Loucy (cell line): Measurements from ENCODE around the gene ACTA2.

Experiments
- H2AFZ ChIP-seq: fragments of 200-600 bp; sonication (generic); 2 replicates; pipeline ENCODE4 v1.6.0; 2016; ENCODE audit warnings: antibody characterized with exemption, mild to moderate bottlenecking, low read length, moderate library complexity
- H3F3A ChIP-seq: fragments of 200-600 bp; 2 replicates; pipeline ENCODE4 v1.6.0; 2016; ENCODE audit warnings: antibody characterized with exemption, low read depth, mild to moderate bottlenecking
- H3K27me3 ChIP-seq: fragments of 200-600 bp; sonication (generic); 2 replicates; pipeline ENCODE4 v1.6.1; 2014; ENCODE audit warnings: low read length, mild to moderate bottlenecking; ENCODE audit not compliant: insufficient read depth, poor library complexity, severe bottlenecking
- H3K36me3 ChIP-seq: fragments of 200-600 bp; sonication (generic); 2 replicates; pipeline ENCODE4 v1.6.1; 2016; ENCODE audit warnings: low read length; ENCODE audit not compliant: insufficient read depth
- H3K4me1 ChIP-seq: fragments of 200-600 bp; sonication (generic); 2 replicates; pipeline ENCODE4 v1.5.1; 2014; ENCODE audit warnings: low read length, mild to moderate bottlenecking; ENCODE audit not compliant: insufficient read depth, poor library complexity, severe bottlenecking
- H3K4me2 ChIP-seq: fragments of 200-600 bp; sonication (generic); 2 replicates; pipeline ENCODE4 v1.6.0; 2014; ENCODE audit warnings: antibody characterized with exemption, low read length, low read depth, mild to moderate bottlenecking; ENCODE audit not compliant: poor library complexity, severe bottlenecking
- H3K4me3 ChIP-seq: fragments of 200-600 bp; sonication (generic); 2 replicates; pipeline ENCODE4 v1.5.1; 2014; ENCODE audit warnings: low read length, mild to moderate bottlenecking, mixed read lengths; ENCODE audit not compliant: poor library complexity, severe bottlenecking
- H3K79me2 ChIP-seq: fragments of 200-600 bp; sonication (generic); 2 replicates; pipeline ENCODE4 v1.6.1; 2014; ENCODE audit warnings: low read length; ENCODE audit not compliant: insufficient read depth
- H3K9ac ChIP-seq: fragments of 200-600 bp; sonication (generic); 2 replicates; pipeline ENCODE4 v1.6.0; 2014; ENCODE audit warnings: mild to moderate bottlenecking, low read depth, low read length, moderate library complexity; ENCODE audit not compliant: poor library complexity, severe bottlenecking
- H3K9me2 ChIP-seq: fragments of 200-600 bp; sonication (generic); replicated peaks from 2 replicates; pipeline ENCODE4 v1.6.1; 2016; ENCODE audit warnings: low read depth, low read length, mixed read lengths
- H3K9me3 ChIP-seq: fragments of 200-600 bp; sonication (generic); 2 replicates; pipeline ENCODE4 v1.6.1; 2014; ENCODE audit warnings: mild to moderate bottlenecking, antibody characterized with exemption, low read length, low read depth; ENCODE audit not compliant: insufficient read depth
- H4K20me1 ChIP-seq: fragments of 200-600 bp; sonication (generic); 2 replicates; pipeline ENCODE4 v1.6.0; 2014; ENCODE audit warnings: antibody characterized with exemption, low read length, mild to moderate bottlenecking; ENCODE audit not compliant: insufficient read depth, poor library complexity, severe bottlenecking
- EZH2phosphoT487 ChIP-seq: fragments of 200-600 bp; IDR thresholded peaks from 2 replicates; pipeline ENCODE4 v1.6.1; 2018; ENCODE audit warnings: antibody characterized with exemption, mild to moderate bottlenecking, moderate library complexity, borderline replicate concordance
- TF ChIP-seq, protein P1 (sequence below): fragments of 200-600 bp; sonication (generic); conservative IDR thresholded peaks from 2 replicates; pipeline ENCODE4 v1.5.1; 2014; ENCODE audit warnings: mild to moderate bottlenecking, antibody characterized with exemption, low read length

ACTA2 gene

DNA sequence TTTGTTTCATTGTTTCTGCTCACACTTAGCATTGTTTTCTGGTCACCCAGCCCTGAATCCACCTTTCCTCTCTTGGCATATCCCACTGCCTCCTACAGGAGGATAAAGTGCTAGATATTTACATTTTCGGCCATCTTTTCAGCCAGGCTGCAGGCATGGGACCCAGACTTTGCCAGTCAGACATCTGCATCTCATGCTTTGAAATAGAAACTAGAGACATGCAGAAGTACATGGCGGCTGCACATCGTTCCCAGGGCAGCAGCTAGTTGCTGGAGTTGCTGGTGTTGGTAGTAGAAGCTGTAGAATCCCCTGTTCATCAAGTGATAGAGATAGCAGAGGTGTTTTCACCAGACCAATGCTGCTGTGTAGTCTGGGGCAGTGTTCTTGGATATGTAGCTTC lies 53.8 kb downstream of the ACTA2 start:
- H3K27me3 ChIP-seq, result no peaks in the 10 kb centered on the region
- H4K20me1 ChIP-seq, result peaks cover 62% of the 10 kb centered on the region
- TF ChIP-seq, protein P1, sequence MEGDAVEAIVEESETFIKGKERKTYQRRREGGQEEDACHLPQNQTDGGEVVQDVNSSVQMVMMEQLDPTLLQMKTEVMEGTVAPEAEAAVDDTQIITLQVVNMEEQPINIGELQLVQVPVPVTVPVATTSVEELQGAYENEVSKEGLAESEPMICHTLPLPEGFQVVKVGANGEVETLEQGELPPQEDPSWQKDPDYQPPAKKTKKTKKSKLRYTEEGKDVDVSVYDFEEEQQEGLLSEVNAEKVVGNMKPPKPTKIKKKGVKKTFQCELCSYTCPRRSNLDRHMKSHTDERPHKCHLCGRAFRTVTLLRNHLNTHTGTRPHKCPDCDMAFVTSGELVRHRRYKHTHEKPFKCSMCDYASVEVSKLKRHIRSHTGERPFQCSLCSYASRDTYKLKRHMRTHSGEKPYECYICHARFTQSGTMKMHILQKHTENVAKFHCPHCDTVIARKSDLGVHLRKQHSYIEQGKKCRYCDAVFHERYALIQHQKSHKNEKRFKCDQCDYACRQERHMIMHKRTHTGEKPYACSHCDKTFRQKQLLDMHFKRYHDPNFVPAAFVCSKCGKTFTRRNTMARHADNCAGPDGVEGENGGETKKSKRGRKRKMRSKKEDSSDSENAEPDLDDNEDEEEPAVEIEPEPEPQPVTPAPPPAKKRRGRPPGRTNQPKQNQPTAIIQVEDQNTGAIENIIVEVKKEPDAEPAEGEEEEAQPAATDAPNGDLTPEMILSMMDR, result no peak
- TF ChIP-seq EZH2phosphoT487, result no peak
- no peak overlapping the region for H3K9ac ChIP-seq
- no peaks in the 10 kb centered on the region for H3K9me3 ChIP-seq
- 0 out of 2 replicates have a peak, but pooled peaks cover 4% of the 10 kb centered on the region for H3F3A ChIP-seq
- peaks cover 62% of the 10 kb centered on the region; the same call in 1 of the 2 replicates for H3K36me3 ChIP-seq
- peaks cover 64% of the 10 kb centered on the region for H3K79me2 ChIP-seq
- H3K4me1 ChIP-seq, result peaks cover 38% of the 10 kb centered on the region
- H3K9me2 ChIP-seq, result no peaks in the 10 kb centered on the region
- no peak overlapping the region for H2AFZ ChIP-seq
- no peak overlapping the region for H3K4me2 ChIP-seq
- H3K4me3 ChIP-seq, result no peak overlapping the region

GRCh38 chr10:88896994-88897853 lies 55.3 kb downstream of the ACTA2 start:
- H3K36me3 ChIP-seq, result peaks cover 49% of the 10 kb centered on the region; the same call in 1 of the 2 replicates

DNA sequence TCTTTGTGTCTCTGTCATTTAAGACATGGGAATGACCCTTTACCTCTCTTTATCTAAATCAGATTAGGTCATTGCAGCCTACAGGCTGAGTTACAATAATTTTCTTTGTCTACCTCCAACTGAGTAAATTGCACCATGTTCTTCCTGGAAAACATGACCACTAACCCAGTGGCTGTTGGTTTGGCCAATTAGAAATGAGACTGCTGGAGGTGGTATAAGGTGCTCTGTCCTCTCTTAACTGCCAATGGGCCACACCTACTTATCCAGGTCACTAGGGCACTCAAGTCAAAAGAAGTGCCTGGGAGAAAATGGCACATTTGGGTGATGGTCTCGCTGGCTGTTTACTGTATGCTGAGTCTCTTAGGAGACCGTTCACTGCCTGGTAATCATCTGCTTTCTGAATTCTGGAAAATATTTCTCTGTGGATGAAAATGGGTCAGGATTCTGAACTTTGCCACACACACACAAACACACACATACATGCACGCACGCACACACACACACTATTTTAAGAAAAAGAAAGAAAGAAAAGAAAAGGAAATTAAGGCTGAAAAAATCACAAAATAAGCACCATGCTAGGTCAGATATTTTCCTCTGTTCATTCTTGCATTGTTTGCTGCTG lies 56.1 kb downstream of the ACTA2 start:
- TF ChIP-seq EZH2phosphoT487, result no peak
- TF ChIP-seq, protein P1, result no peak
- Histone ChIP-seq H4K20me1 (peaks cover 73% of the 10 kb centered on the region), H3F3A (no peaks in the 10 kb centered on the region), H3K4me2 (peak overlapping the region; percentile 44), H3K4me1 (peaks cover 51% of the 10 kb centered on the region), H3K9me3 (no peaks in the 10 kb centered on the region), H3K36me3 (peaks cover 42% of the 10 kb centered on the region; the same call in 1 of the 2 replicates), H3K9ac (no peak overlapping the region), H3K79me2 (peaks cover 86% of the 10 kb centered on the region), H2AFZ (no peak overlapping the region), H3K27me3 (no peaks in the 10 kb centered on the region), H3K4me3 (no peak overlapping the region), H3K9me2 (no peaks in the 10 kb centered on the region)

More at GRCh38 chr10:88896994-88897853, 55.3 kb downstream of the ACTA2 start:
- no peak overlapping the region for H3K4me3 ChIP-seq
- H3K4me1 ChIP-seq, result peaks cover 46% of the 10 kb centered on the region
- no peak overlapping the region for H3K9ac ChIP-seq
- H3K79me2 ChIP-seq, result peaks cover 78% of the 10 kb centered on the region
- H4K20me1 ChIP-seq, result peaks cover 66% of the 10 kb centered on the region
- TF ChIP-seq EZH2phosphoT487, result no peak
- TF ChIP-seq, protein P1, result no peak
- no peaks in the 10 kb centered on the region for H3F3A ChIP-seq
- H3K9me2 ChIP-seq, result no peaks in the 10 kb centered on the region
- H2AFZ ChIP-seq, result no peak overlapping the region
- H3K9me3 ChIP-seq, result no peaks in the 10 kb centered on the region
- H3K4me2 ChIP-seq, result peak overlapping the region; percentile 44
- no peaks in the 10 kb centered on the region for H3K27me3 ChIP-seq
